ENCODE measurements around the gene WDR38.

WDR38 gene
- 0 to 0.95 (median 0.38) reads per million in 9 experiments for total RNA-seq

GRCh38 chr9:124852829-124853531 lies at the start of gene WDR38:
Gene WDR38, plus strand, starts transcription at chr9:124853460. Its CDS starts 72 bp downstream, at chr9:124853532.
- DNase-seq: peak; percentile 84 to 90 (median 89)
- Mint-ChIP-seq H3K4me1 (ENCODE audit: low read depth in 2 of 2) (peaks cover 14 to 15% of the 10 kb centered on the region in 2 donors), H3K9me3 (no peaks in the 10 kb centered on the region), H3K36me3 (ENCODE audit: insufficient read depth) (peaks cover 6% of the 10 kb centered on the region), H3K4me3 (peak within 1 kb of the TSS; percentile 74 to 76), H3K27ac (peak within 1 kb of the TSS; percentile 85 to 90), H3K27me3 (no peaks in the 10 kb centered on the region)
- ATAC-seq (replicated peaks): peak; percentile 92

- Mint-ChIP-seq H3K36me3 (ENCODE audit: insufficient read depth) (no peaks in the 10 kb centered on the region), H3K9me3 (no peaks in the 10 kb centered on the region), H3K27ac (no peak overlapping the region), H3K27me3 (peaks cover 13 to 40% of the 10 kb centered on the region in 2 donors), H3K4me3 (no peak overlapping the region), H3K4me1 (ENCODE audit: low read depth in 2 of 2) (no peaks in the 10 kb centered on the region)
- ATAC-seq (replicated peaks) (no peak), DNase-seq (no peak)
Measured at GRCh38 chr9:124803911-124804310, 49.3 kb upstream of the WDR38 start.

- no peak overlapping the region for H3K4me3 Mint-ChIP-seq
- peaks cover 13 to 30% of the 10 kb centered on the region in 2 donors for H3K27me3 Mint-ChIP-seq
- no peaks in the 10 kb centered on the region for H3K36me3 Mint-ChIP-seq (ENCODE audit: insufficient read depth)
- DNase-seq: no peak
- no peaks in the 10 kb centered on the region for H3K4me1 Mint-ChIP-seq (ENCODE audit: low read depth in 2 of 2)
- no peaks in the 10 kb centered on the region for H3K9me3 Mint-ChIP-seq
- ATAC-seq (replicated peaks): no peak
- no peak overlapping the region for H3K27ac Mint-ChIP-seq
Measured at GRCh38 chr9:124805186-124805585, 48.1 kb upstream of the WDR38 start.

GRCh38 chr9:124808246-124808956 lies 44.9 kb upstream of the WDR38 start:
- Mint-ChIP-seq H3K27me3 (peaks cover 13 to 20% of the 10 kb centered on the region in 2 donors), H3K36me3 (ENCODE audit: insufficient read depth) (no peaks in the 10 kb centered on the region), H3K4me1 (ENCODE audit: low read depth in 2 of 2) (no peaks in the 10 kb centered on the region), H3K4me3 (no peak overlapping the region), H3K9me3 (no peaks in the 10 kb centered on the region), H3K27ac (no peak overlapping the region)
- ATAC-seq (replicated peaks) (no peak), DNase-seq (no peak)

GRCh38 chr9:124809211-124809610 lies 44.0 kb upstream of the WDR38 start:
- no peaks in the 10 kb centered on the region for H3K4me1 Mint-ChIP-seq (ENCODE audit: low read depth in 2 of 2)
- ATAC-seq (replicated peaks): no peak
- H3K9me3 Mint-ChIP-seq: no peaks in the 10 kb centered on the region

GRCh38 chr9:124809741-124810500 lies 43.3 kb upstream of the WDR38 start:
- ATAC-seq (replicated peaks) (no peak), DNase-seq (no peak)
- H3K4me3 Mint-ChIP-seq: no peak overlapping the region
- no peaks in the 10 kb centered on the region for H3K9me3 Mint-ChIP-seq
- no peaks in the 10 kb centered on the region for H3K36me3 Mint-ChIP-seq (ENCODE audit: insufficient read depth)
- H3K27me3 Mint-ChIP-seq: peaks cover 13 to 26% of the 10 kb centered on the region in 2 donors
- H3K4me1 Mint-ChIP-seq (ENCODE audit: low read depth in 2 of 2): no peaks in the 10 kb centered on the region
- no peak overlapping the region for H3K27ac Mint-ChIP-seq

More at GRCh38 chr9:124809211-124809610, 44.0 kb upstream of the WDR38 start:
- DNase-seq: no peak
- no peak overlapping the region for H3K4me3 Mint-ChIP-seq
- H3K27ac Mint-ChIP-seq: no peak overlapping the region
- peaks cover 13 to 23% of the 10 kb centered on the region in 2 donors for H3K27me3 Mint-ChIP-seq
- H3K36me3 Mint-ChIP-seq (ENCODE audit: insufficient read depth): no peaks in the 10 kb centered on the region

GRCh38 chr9:124810663-124811355 lies 42.5 kb upstream of the WDR38 start:
- Mint-ChIP-seq H3K27ac (no peak overlapping the region), H3K4me1 (ENCODE audit: low read depth in 2 of 2) (no peaks in the 10 kb centered on the region), H3K36me3 (ENCODE audit: insufficient read depth) (no peaks in the 10 kb centered on the region), H3K27me3 (peaks cover 13 to 32% of the 10 kb centered on the region in 2 donors), H3K9me3 (no peaks in the 10 kb centered on the region), H3K4me3 (no peak overlapping the region)
- DNase-seq: no peak
- no peak for ATAC-seq (replicated peaks)

- H3K9me3 Mint-ChIP-seq: no peaks in the 10 kb centered on the region
- no peaks in the 10 kb centered on the region for H3K36me3 Mint-ChIP-seq (ENCODE audit: insufficient read depth)
- no peaks in the 10 kb centered on the region for H3K4me1 Mint-ChIP-seq (ENCODE audit: low read depth in 2 of 2)
- DNase-seq (no peak), ATAC-seq (replicated peaks) (no peak)
- H3K27ac Mint-ChIP-seq: no peak overlapping the region
- H3K27me3 Mint-ChIP-seq: peaks cover 10 to 42% of the 10 kb centered on the region in 2 donors
- H3K4me3 Mint-ChIP-seq: no peak overlapping the region
Measured at GRCh38 chr9:124812441-124812876, 40.8 kb upstream of the WDR38 start.

- Mint-ChIP-seq H3K36me3 (ENCODE audit: insufficient read depth) (no peaks in the 10 kb centered on the region), H3K9me3 (no peaks in the 10 kb centered on the region), H3K4me1 (ENCODE audit: low read depth in 2 of 2) (no peaks in the 10 kb centered on the region), H3K27ac (no peak overlapping the region), H3K27me3 (peaks cover 7 to 42% of the 10 kb centered on the region in 2 donors), H3K4me3 (no peak overlapping the region)
- DNase-seq (no peak), ATAC-seq (replicated peaks) (no peak)
Measured at GRCh38 chr9:124813041-124813440, 40.2 kb upstream of the WDR38 start.

- no peaks in the 10 kb centered on the region for H3K9me3 Mint-ChIP-seq
- DNase-seq: no peak
- H3K4me3 Mint-ChIP-seq: no peak overlapping the region
- H3K36me3 Mint-ChIP-seq (ENCODE audit: insufficient read depth): no peaks in the 10 kb centered on the region
- ATAC-seq (replicated peaks): no peak
- peaks cover under 1 to 42% of the 10 kb centered on the region in 2 donors for H3K27me3 Mint-ChIP-seq
- H3K4me1 Mint-ChIP-seq (ENCODE audit: low read depth in 2 of 2): no peaks in the 10 kb centered on the region
- H3K27ac Mint-ChIP-seq: no peak overlapping the region
Measured at GRCh38 chr9:124813501-124814163, 39.6 kb upstream of the WDR38 start.

- H3K27ac Mint-ChIP-seq: no peak overlapping the region
- peaks cover 0 to 44% of the 10 kb centered on the region in 2 donors for H3K27me3 Mint-ChIP-seq
Measured at GRCh38 chr9:124814164-124814535, 39.1 kb upstream of the WDR38 start.

GRCh38 chr9:124815601-124816000 lies 37.7 kb upstream of the WDR38 start:
- H3K27me3 Mint-ChIP-seq: peaks cover 8 to 58% of the 10 kb centered on the region in 2 donors
- no peaks in the 10 kb centered on the region for H3K4me1 Mint-ChIP-seq (ENCODE audit: low read depth in 2 of 2)
- H3K27ac Mint-ChIP-seq: no peak overlapping the region
- ATAC-seq (replicated peaks): no peak
- H3K4me3 Mint-ChIP-seq: no peak overlapping the region
- H3K9me3 Mint-ChIP-seq: no peaks in the 10 kb centered on the region
- H3K36me3 Mint-ChIP-seq (ENCODE audit: insufficient read depth): no peaks in the 10 kb centered on the region
- DNase-seq: no peak

More at GRCh38 chr9:124814164-124814535, 39.1 kb upstream of the WDR38 start:
- ATAC-seq (replicated peaks) (no peak), DNase-seq (no peak)
- Mint-ChIP-seq H3K36me3 (ENCODE audit: insufficient read depth) (no peaks in the 10 kb centered on the region), H3K4me3 (no peak overlapping the region), H3K4me1 (ENCODE audit: low read depth in 2 of 2) (no peaks in the 10 kb centered on the region), H3K9me3 (no peaks in the 10 kb centered on the region)
